Glutamatergic neuron (in vitro differentiated cells): ENCODE measurements around the gene RNF39. TPM values are rescaled to one million over a fixed set of nuclear protein-coding genes. Genes with fewer than 3 reads are reported as not detected.

Experiments used
- DNase-seq: peaks from one replicate; pipeline ENCODE4 v3.0.0; 2022
- H3K27ac Mint-ChIP-seq: one replicate; pipeline ENCODE4 v1.8.0; 2020; ENCODE audit warnings: mild to moderate bottlenecking, mixed read lengths, inconsistent platforms; ENCODE audit not compliant: unreplicated experiment
- H3K27me3 Mint-ChIP-seq: one replicate; pipeline ENCODE4 v1.8.0; 2020; ENCODE audit warnings: mild to moderate bottlenecking, moderate library complexity, mixed read lengths, inconsistent platforms; ENCODE audit not compliant: unreplicated experiment
- H3K36me3 Mint-ChIP-seq: one replicate; pipeline ENCODE4 v1.8.0; 2020; ENCODE audit warnings: mild to moderate bottlenecking, mixed read lengths, inconsistent platforms; ENCODE audit not compliant: unreplicated experiment
- H3K4me1 Mint-ChIP-seq: one replicate; pipeline ENCODE4 v1.8.0; 2020; ENCODE audit warnings: mild to moderate bottlenecking, low read depth, mixed read lengths, inconsistent platforms; ENCODE audit not compliant: unreplicated experiment
- H3K4me3 Mint-ChIP-seq: one replicate; pipeline ENCODE4 v1.8.0; 2020; ENCODE audit warnings: mild to moderate bottlenecking, mixed read lengths, inconsistent platforms; ENCODE audit not compliant: unreplicated experiment
- H3K9me3 Mint-ChIP-seq: one replicate; pipeline ENCODE4 v1.8.0; 2020; ENCODE audit warnings: mild to moderate bottlenecking, moderate library complexity, mixed read lengths, inconsistent platforms; ENCODE audit not compliant: unreplicated experiment
- total RNA-seq: library from RNA; stranded (reverse); fragmentation: NEBNext Ultra II Directional; extraction: Animal tissue kit (Norgen Biotek cat#: 25700); gene quantifications from one replicate; pipeline ENCODE4 v1.2.1, GENCODE V29; 2021; ENCODE audit not compliant: unreplicated experiment
- TF ChIP-seq, protein P1 (sequence below): fragments of 200-600 bp; sonication (generic); IDR thresholded peaks from one replicate; pipeline ENCODE4 v1.5.0; 2021; ENCODE audit not compliant: partially characterized antibody, unreplicated experiment

The RNF39 gene
- total RNA-seq, 1 donor from 2014 or later: not detected

DNA sequence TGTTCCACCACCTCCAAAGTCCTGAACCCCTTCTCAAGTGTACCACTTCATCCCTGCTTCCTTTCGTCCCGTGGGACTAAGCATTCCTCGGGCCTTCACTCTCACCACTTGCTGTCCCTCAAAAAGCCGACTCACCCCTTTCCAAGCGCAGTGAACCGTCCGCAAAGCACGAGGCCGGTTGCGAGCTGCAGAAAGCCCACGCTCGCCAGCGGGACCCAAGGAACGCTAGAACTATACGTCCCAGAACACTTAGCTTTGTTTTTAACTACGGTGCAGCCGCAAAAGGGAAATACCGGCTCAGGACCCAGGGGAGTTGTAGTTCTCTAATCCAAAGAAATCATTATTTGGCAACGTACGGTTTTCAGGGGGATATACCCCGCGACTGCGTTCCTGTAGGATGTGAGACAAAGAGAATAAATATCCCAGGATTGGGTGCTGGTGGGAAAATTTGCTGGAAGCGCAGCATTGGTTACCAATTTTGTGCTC lies 14.9 kb downstream of the RNF39 start:
- peak; percentile 52 for DNase-seq
- Mint-ChIP-seq H3K36me3 (no peaks in the 10 kb centered on the region), H3K9me3 (peaks cover 7% of the 10 kb centered on the region), H3K4me3 (peak overlapping the region; percentile 94), H3K4me1 (peaks cover 4% of the 10 kb centered on the region), H3K27me3 (peaks cover 7% of the 10 kb centered on the region), H3K27ac (peak overlapping the region; percentile 63)
- TF ChIP-seq, protein P1, sequence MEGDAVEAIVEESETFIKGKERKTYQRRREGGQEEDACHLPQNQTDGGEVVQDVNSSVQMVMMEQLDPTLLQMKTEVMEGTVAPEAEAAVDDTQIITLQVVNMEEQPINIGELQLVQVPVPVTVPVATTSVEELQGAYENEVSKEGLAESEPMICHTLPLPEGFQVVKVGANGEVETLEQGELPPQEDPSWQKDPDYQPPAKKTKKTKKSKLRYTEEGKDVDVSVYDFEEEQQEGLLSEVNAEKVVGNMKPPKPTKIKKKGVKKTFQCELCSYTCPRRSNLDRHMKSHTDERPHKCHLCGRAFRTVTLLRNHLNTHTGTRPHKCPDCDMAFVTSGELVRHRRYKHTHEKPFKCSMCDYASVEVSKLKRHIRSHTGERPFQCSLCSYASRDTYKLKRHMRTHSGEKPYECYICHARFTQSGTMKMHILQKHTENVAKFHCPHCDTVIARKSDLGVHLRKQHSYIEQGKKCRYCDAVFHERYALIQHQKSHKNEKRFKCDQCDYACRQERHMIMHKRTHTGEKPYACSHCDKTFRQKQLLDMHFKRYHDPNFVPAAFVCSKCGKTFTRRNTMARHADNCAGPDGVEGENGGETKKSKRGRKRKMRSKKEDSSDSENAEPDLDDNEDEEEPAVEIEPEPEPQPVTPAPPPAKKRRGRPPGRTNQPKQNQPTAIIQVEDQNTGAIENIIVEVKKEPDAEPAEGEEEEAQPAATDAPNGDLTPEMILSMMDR: no peak

DNA sequence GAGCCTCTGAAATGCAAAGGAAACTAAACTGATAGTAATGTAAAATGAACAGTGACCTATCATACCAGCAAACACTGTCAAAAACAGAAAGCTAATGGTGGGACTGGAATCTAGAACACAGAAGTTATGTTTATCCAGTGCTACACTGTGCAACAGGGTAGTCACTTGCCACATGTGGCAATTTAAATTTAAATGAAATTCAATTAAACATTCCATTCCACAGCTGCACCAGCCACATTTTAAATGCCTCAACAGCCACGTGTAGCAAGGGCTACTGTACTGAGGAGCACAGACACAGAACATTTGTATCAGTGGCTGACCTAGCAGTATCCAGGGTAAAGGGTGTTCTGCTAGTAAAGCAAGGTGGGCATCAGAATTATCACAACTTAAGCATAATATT lies 20.1 kb downstream of the RNF39 start:
- H3K36me3 Mint-ChIP-seq: no peaks in the 10 kb centered on the region
- H3K4me1 Mint-ChIP-seq: no peaks in the 10 kb centered on the region
- H3K4me3 Mint-ChIP-seq: no peak overlapping the region
- TF ChIP-seq, protein P1: no peak
- H3K9me3 Mint-ChIP-seq: no peaks in the 10 kb centered on the region
- H3K27ac Mint-ChIP-seq: no peak overlapping the region
- H3K27me3 Mint-ChIP-seq: no peaks in the 10 kb centered on the region
- no peak for DNase-seq

DNA sequence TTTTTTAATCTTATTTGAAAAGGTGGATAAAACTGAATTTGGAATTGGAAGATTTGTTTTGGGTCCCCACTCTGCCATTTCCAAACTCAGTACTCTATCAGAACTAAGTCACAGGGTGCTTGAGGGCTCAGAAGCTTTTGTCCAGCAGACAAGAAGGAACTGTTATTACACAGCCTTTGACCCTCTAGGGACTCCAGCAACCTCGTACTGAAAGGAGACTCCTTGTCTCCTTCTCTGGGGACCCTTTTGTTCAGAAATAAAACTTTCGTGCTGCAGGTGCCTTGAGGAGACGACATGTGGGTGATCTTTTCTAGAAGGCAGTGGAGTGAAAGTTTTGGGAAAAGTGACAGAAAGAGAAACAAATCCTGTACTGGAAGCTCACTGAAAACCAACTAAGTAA lies 21.9 kb downstream of the RNF39 start:
- H3K36me3 Mint-ChIP-seq: no peaks in the 10 kb centered on the region
- H3K9me3 Mint-ChIP-seq: no peaks in the 10 kb centered on the region
- TF ChIP-seq, protein P1: no peak
- no peaks in the 10 kb centered on the region for H3K27me3 Mint-ChIP-seq
- DNase-seq: no peak
- H3K27ac Mint-ChIP-seq: no peak overlapping the region
- H3K4me3 Mint-ChIP-seq: no peak overlapping the region
- no peaks in the 10 kb centered on the region for H3K4me1 Mint-ChIP-seq

DNA sequence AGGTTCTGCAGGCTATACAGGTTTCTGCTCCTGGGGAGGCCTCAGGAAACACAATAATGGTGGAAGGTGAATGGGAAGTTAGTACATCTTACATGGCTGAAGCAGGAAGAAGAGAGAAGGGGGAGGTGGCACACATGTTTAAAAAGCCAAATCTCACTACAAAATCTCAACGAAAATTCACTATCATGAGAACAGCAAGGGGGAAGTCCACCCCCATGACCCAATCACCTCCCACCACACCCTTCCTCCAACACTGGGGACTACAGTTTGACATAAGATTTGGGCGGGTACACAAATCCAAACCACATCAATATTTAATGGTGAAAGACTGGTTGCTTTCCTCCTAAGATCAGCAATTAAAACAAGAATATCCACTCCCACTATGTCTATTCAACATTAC lies 28.3 kb downstream of the RNF39 start:
- H3K27ac Mint-ChIP-seq: no peak overlapping the region
- no peak for DNase-seq
- H3K4me3 Mint-ChIP-seq: no peak overlapping the region
- H3K27me3 Mint-ChIP-seq: no peaks in the 10 kb centered on the region
- TF ChIP-seq, protein P1: no peak
- no peaks in the 10 kb centered on the region for H3K4me1 Mint-ChIP-seq
- H3K36me3 Mint-ChIP-seq: no peaks in the 10 kb centered on the region
- no peaks in the 10 kb centered on the region for H3K9me3 Mint-ChIP-seq

DNA sequence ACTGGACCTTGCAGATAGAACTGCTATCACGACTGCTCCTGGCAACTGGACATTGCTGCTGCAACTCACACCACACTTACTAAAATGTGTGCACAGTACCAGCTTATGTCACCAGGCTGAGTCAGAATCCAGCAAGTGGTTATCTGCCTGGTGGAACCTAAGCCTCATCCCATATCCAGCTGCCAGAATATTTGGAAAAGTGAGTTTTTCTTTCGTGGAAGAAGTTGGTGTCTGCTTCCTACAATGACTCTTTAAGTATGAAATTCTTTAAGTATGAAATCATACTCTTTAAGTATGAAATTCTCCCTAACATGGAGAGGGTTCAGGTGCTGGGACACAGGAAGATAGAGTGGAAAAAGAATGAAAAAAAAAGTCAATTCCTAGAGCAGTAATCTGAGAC lies 30.9 kb downstream of the RNF39 start:
- H3K36me3 Mint-ChIP-seq: no peaks in the 10 kb centered on the region
- no peak overlapping the region for H3K4me3 Mint-ChIP-seq
- no peak overlapping the region for H3K27ac Mint-ChIP-seq
- TF ChIP-seq, protein P1: no peak
- no peaks in the 10 kb centered on the region for H3K9me3 Mint-ChIP-seq
- no peak for DNase-seq
- H3K4me1 Mint-ChIP-seq: no peaks in the 10 kb centered on the region
- no peaks in the 10 kb centered on the region for H3K27me3 Mint-ChIP-seq
